GM19025 (cell line): Measurements from ENCODE around the gene MMD.
"Not testable (repeated sequence)": the region's sequence is repeated elsewhere in the genome, so short reads cannot be mapped to it uniquely, and the experiment has no call there.

Experiments
- ATAC-seq: cut with Tn5 transposase; IDR thresholded peaks from one replicate; pipeline ENCODE4 v1.9.1; 2021; ENCODE audit warnings: mild to moderate bottlenecking, low read depth, moderate library complexity; ENCODE audit not compliant: unreplicated experiment

MMD gene

GRCh38 chr17:55402374-55402773, 19.3 kb downstream of the MMD start:
- no peak for ATAC-seq

DNA sequence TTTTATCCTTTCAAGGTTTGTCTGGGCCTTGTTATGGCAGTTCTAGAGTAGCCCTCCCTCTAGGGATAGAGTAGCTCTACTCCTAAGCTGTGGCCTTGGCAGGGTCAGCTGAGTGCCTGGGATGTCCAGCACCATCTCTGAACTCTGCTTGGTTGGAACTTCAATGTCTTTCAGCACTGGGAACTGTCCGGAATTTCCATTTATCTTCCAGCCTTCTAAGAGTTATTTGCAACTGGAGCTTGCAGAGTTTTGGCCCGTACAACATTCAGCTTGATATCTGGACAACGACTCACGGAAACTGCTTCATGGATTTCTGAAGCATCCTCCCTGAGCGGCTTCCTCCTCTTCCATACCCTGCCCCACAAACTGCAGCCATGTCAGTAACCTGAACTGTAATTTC, 22.9 kb downstream of the MMD start:
- ATAC-seq: no peak

- no peak for ATAC-seq
These were observed 25.7 kb downstream of the MMD start for GRCh38 chr17:55395803-55396505.

DNA sequence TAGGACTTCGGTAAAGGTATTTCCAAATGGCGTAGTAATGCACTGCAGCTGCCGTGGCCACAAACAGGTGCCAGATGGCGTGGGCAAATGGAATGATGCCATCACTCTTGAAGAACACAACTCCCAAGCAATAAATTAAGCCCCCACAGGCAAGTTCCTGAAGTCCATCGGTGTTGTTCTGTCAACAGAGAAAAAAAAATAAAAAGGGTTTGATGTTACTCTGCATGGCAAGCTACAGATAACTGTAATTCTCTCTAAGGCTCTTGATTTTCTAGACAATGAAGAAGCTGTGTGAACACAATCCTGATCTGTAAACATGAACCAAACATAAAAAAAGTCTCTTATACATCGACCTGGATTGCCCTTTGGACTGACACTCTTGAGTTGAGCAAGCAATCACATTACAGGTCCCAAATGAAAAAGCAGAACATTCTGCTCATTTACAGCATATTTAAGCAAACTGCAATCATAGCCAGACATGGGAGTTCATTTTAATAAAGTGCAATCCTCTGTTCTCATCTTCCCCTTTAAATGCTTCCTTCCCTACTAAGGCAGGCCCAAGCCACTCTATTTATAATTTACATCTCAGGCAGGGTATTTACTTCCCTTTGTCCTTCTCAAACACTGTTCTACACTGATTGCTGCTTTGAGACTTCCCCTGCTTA, 27.1 kb downstream of the MMD start:
- no peak for ATAC-seq

- ATAC-seq: no peak
These were observed 29.7 kb downstream of the MMD start for GRCh38 chr17:55391764-55392467.

DNA sequence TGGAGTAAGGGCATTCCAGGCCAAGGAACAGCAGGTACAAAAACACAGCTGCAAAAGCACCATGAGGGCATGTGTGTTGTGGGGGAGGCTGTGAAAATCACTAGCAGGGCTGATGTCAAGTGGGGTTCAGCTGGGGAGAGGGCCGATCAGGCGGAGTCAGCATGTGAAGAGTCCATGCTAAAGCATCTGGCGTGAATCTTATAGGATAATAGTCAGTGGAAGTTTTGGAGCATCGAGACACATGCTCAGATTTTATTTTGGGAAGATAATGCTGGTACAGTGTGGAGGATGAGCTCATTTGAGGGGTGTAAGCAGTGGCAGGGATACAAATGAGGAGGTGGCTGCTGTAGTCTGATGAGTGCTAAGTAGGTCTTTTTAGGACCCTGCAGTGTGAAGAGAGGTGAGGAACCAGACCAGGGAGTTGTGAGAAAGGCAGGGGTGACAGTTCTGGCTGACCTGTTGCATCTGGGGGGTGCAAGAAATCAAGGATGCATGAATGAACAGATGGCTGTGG, 30.3 kb downstream of the MMD start:
- no peak for ATAC-seq

DNA sequence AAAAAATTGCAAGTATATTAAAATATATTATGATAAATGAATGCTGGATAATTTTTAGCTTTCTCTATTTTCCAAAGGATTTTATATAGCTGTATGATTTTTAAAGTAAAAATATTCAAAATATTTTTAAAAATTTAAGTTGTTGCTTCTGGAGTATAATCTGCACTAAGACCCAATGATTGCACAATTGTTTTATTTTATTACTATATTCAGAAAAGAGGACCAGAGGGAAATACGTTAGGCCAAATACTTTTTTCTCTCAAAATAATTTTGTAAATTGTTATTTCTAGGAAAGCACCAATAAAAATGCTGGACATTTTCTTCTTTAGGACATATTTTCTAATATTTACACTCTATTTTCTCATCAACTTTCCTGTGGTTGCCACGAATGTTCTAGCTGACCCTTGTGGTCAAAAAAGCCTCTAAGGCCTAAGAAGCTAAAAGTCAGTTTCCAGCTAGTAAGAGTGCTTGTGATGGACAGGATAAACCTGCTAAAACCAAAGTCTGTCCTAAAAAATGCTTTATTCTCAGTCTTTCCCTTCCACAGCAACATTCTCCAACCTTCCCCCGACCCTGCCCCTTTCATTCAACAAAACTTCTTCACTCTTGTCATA, 31.2 kb downstream of the MMD start:
- ATAC-seq: no peak

- ATAC-seq: not testable (repeated sequence)
These were observed 31.9 kb downstream of the MMD start for GRCh38 chr17:55389715-55390114.

GRCh38 chr17:55388842-55389241, 32.8 kb downstream of the MMD start:
- no peak for ATAC-seq

DNA sequence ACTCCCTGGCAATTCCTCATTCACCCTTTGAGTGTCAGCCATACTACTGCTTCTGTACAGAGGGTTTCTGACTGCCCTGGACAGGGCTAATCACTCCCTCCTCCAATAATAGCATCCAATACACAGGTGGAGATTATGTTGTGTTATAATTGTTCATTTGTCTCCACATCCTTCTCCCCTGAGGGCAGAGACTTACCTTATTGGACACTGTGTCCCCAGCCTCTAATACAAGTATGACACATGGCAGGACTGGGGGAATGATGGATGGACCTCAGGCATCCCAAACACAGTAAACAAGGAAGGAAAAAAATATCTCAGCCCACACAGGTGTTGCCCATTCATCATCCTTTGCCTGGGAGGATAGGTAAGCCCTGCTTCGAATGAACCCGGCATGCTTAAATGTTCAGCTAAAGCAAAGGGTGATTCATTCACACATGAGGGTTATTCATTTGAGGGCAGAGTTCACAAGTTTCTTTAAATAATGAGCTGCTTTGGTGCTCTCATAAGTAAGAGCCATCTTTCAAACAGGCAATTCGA, 34.8 kb downstream of the MMD start:
- no peak for ATAC-seq

DNA sequence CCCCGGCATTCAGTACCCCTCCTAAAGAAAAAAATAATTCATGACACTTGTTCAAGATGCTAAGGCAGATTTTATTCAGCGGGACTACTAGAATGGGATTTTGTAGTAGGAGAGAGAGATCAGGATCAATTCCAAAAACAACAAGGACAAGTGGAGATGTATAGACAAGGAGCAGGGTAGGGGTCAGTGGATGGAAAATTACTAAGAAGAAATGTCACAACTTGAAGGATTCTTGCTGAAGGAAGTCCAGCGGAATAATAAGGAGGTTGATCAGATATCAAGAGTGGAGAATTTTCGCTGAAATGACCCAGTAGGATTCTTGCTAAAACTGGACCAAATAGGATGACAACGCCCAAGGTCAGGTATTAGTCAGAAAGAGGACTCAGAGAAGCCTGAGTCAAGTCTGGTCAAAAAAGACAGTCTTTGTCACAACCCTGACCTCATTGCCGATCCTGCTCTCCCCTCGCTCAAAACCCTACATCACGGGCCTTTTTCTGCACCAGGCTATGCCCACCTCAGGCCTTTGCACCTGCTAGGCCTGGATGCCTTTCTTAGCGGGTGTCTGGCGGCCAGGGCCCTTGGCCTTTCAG, 36.9 kb downstream of the MMD start:
- no peak for ATAC-seq

DNA sequence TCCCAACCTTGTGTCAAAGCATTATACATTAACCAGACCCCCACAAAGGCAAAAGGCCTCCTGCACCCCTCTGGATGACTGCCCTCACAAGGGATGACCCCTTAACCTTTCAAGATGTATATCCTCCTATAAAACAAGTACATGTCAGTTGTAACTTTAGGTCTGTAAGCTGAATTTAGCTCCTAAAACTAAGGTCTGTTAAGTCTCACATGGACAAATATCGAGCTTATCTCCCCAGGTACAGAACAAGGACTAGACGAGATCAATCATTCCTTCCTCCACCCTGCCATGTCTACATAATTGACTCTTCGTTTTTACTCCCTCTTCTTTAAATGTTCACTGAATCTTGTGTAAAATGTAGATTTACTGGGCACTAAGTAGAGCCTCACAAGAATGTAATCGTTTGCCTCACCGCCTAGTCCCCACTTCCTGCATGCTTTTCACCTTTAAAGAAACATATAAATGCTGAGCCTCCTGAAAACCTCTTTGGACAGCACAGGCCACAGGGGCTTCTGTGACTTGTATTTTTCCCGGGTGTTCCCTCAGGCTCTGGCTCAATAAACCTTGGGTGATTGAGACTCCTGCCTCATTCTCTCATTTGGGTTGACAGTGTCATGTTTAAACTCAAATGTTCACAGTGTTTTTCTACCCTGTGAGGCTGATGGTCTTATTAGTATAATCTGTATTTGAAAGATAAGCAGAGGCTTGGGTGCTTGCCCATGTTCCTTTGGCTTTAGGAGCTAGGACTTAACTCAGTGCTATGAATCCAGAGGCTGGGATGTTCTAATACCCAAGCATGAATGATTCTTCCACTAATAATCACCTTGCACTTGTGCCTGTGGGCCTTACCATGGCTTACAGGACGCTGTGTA, 37.6 kb downstream of the MMD start:
- ATAC-seq: no peak

DNA sequence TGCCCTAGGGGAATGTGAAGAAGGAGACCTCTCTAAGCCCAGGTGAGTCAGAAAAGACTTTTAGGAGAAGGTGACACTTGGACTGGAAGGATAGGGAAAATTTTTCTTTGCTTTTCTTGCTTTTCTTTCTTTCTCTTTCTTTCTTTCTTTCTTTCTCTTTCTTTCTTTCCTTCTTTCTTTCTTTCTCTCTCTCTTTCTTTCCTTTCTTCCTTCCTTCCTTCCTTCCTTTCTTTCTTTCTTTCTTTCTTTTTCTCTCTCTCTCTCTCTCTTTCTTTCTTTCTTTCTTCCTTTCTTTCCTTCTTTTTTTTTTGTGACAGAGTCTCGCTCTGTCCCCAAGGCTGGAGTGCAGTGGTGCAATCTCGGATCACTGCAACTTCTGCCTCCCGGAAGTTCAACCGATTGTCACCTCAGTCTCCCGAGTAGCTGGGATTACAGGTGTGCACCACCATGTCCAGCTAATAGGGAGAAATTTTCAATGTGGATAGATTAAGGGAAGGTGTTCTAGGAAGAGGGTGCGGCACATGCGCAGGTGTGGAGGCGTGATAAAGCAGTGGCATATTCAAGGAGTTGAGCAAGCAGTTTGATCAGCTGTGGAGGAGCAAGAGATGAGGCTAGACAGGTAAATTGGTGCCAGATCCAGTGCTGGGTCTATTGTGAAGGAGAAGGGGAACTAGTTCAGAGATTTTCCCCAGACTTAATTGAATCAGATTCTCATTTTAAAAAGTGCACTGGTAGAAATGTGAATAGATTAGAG, 40.4 kb downstream of the MMD start:
- no peak for ATAC-seq

DNA sequence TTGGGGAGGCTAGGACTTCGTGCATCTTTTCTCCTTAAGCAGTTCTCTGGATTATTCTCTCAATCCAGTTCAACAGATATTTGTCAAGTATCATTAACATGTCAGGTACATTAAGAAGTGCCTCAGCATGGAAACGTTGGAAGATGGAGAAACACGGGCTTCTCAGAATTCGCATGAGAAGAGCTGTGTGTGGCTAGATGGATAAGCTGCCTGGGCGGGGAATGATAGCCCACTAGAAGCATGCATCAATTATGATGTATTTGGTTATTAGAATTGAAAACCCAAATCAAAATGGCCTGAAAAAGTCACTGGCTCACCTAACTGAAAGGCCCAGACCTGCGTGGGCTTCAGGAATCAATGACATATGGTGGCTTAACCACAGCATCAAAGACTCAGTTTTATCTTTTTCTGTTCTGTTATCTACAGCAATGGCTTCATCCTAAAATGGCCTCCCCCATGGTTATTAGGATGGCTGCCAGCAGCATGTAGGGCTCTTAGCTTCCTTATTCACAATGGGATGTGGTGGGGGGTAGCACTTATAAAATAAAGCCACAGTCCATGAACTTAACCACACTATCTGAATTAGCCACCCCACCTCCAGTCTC, 43.9 kb downstream of the MMD start:
- ATAC-seq: no peak

DNA sequence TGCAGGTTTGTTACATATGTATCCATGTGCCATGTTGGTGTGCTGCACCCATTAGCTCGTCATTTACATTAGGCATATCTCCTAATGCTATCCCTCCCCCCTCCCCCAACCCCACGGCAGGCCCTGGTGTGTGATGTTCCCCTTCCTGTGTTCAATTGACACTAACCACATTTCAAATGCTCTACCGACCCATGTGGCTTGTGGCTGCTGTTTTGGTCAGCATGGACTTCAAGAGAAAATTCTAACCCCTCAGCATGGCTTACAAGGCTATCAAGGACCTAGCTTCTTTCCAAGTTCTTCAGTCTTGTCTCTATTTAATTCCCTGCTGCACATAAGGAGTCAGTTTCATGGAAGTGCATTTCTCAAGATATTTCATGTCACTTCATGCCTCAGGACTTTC, 52.9 kb downstream of the MMD start:
- ATAC-seq: no peak

GRCh38 chr17:55366020-55366481, 55.6 kb downstream of the MMD start:
- no peak for ATAC-seq

DNA sequence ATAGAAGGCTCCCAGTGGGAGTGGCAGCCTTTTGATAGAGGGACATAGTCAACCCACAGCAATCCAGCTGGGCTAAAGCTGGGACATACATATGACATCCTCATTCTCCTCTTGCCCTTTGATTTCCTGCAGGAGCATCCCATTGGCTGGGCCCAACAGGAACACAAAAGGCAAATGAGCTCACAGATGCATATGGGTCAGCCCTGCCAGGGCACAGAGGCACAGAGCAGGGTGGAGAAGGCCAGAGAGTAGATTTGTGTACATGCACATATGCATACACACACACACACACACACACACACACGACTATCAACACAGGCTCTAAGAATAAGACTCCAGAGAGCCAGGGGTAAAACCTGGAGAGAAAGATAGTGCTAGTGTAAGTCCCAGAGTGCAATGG, 58.6 kb downstream of the MMD start:
- ATAC-seq: no peak

DNA sequence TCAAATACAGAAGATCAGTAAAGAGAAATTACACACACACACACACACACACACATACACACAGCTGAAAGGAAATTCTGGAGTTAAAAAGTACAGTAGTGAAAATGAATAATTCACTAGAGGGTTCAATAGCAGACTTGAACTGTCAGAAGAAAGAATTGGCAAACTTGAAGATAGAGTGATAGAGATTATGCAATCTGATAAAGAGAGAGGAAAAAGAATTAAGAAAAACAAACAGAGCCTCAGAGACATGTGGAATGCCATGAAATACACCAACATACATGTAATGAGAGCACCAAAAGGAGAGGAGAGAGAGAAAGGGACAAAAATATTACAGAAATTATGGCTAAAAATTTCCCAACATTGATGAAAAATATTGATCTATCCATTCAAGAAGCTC, 60.7 kb downstream of the MMD start:
- ATAC-seq: no peak
